Right atrium auricular region (tissue), 2 donors: ENCODE results near the gene GJB3. TPM values are rescaled to one million over a fixed set of nuclear protein-coding genes. Genes with fewer than 3 reads are reported as not detected.

ENCODE experiments used
- DNase-seq: peaks from one replicate; pipeline ENCODE4 v3.0.0-alpha.2; 2019; ENCODE audit warnings: low spot score
- H3K27ac ChIP-seq, 2 donors: fragments of 200-600 bp; sonication (generic); 1 replicate in 1 of 2; 2 replicates in 1 of 2; pipeline ENCODE4 v1.5.1; 2016 to 2019
- H3K27me3 ChIP-seq, 2 donors: fragments of 200-600 bp; sonication (generic); one replicate each; pipeline versions ENCODE4 v1.5.1 to v1.6.0; 2017 to 2019
- H3K36me3 ChIP-seq: fragments of 200-600 bp; sonication (generic); one replicate; pipeline ENCODE4 v1.5.1; 2016
- H3K4me1 ChIP-seq, 2 donors: fragments of 200-600 bp; sonication (generic); one replicate each; pipeline versions ENCODE4 v1.5.1 to v1.6.0; 2017 to 2019
- H3K4me3 ChIP-seq, 2 donors: fragments of 200-600 bp; sonication (generic); 1 replicate in 1 of 2; 2 replicates in 1 of 2; pipeline ENCODE4 v1.5.1; 2017 to 2019; ENCODE audit warnings: mild to moderate bottlenecking in 1 of 2, moderate library complexity in 1 of 2
- H3K9me3 ChIP-seq, 2 donors: fragments of 200-600 bp; sonication (generic); one replicate each; pipeline ENCODE4 v1.5.1; 2019
- CTCF ChIP-seq, 2 donors: fragments of 200-600 bp; sonication (generic); IDR thresholded peaks; one replicate each; pipeline ENCODE4 v1.5.1; 2019; ENCODE audit warnings: antibody characterized with exemption in 2 of 2
- total RNA-seq, 2 donors: library from RNA; depleted of rRNA; stranded (reverse); fragments of >200 nt; gene quantifications; one replicate each; pipeline ENCODE4 v1.1.0, GENCODE V29; 2016

Gene GJB3
- total RNA-seq, 2 donors from 2014 or later: 0.28 TPM; not detected in 1

- no peak for TF ChIP-seq CTCF (IDR thresholded peaks at IDR 0.05)
- no peaks in the 10 kb centered on the region for H3K9me3 ChIP-seq
- H3K27me3 ChIP-seq: no peaks in the 10 kb centered on the region
- no peak within 1 kb of the TSS for H3K4me3 ChIP-seq
- H3K4me1 ChIP-seq: peaks cover 0 to under 1% of the 10 kb centered on the region in 2 donors
- H3K27ac ChIP-seq: no peak within 1 kb of the TSS
- H3K36me3 ChIP-seq: no peaks in the 10 kb centered on the region
- no peak for DNase-seq
These were observed 25.9 kb upstream of the GJB3 start, which contains the start of gene GJB5 for GRCh38 chr1:34754964-34755637. Gene GJB5, plus strand, starts transcription at chr1:34755047. Its CDS starts 2,284 bp downstream, at chr1:34757331.

GRCh38 chr1:34755961-34756360 is 25.1 kb upstream of the GJB3 start:
- Histone ChIP-seq H3K9me3 (no peaks in the 10 kb centered on the region), H3K27ac (no peak overlapping the region), H3K4me1 (no peaks in the 10 kb centered on the region), H3K27me3 (no peaks in the 10 kb centered on the region), H3K4me3 (no peak overlapping the region), H3K36me3 (no peaks in the 10 kb centered on the region)
- TF ChIP-seq CTCF (IDR thresholded peaks at IDR 0.05): no peak
- DNase-seq: no peak

- DNase-seq: no peak
- no peak overlapping the region for H3K27ac ChIP-seq
- no peaks in the 10 kb centered on the region for H3K9me3 ChIP-seq
- no peaks in the 10 kb centered on the region for H3K27me3 ChIP-seq
- H3K4me1 ChIP-seq: no peaks in the 10 kb centered on the region
- TF ChIP-seq CTCF (IDR thresholded peaks at IDR 0.05): no peak
- no peaks in the 10 kb centered on the region for H3K36me3 ChIP-seq
- H3K4me3 ChIP-seq: no peak overlapping the region
These were observed 23.6 kb upstream of the GJB3 start for GRCh38 chr1:34757386-34757785.

- TF ChIP-seq CTCF (IDR thresholded peaks at IDR 0.05): no peak
- H3K27me3 ChIP-seq: no peaks in the 10 kb centered on the region
These were observed 22.3 kb upstream of the GJB3 start for GRCh38 chr1:34758751-34759150.

GRCh38 chr1:34759503-34760357 is 21.3 kb upstream of the GJB3 start, which contains the start of gene GJB4:
Gene GJB4, plus strand, starts transcription at chr1:34759740. Its CDS starts 1,515 bp downstream, at chr1:34761255.
- DNase-seq: no peak
- Histone ChIP-seq H3K36me3 (no peaks in the 10 kb centered on the region), H3K27me3 (no peaks in the 10 kb centered on the region)

More at GRCh38 chr1:34758751-34759150, 22.3 kb upstream of the GJB3 start:
- Histone ChIP-seq H3K9me3 (no peaks in the 10 kb centered on the region), H3K4me1 (no peaks in the 10 kb centered on the region), H3K27ac (no peak overlapping the region), H3K4me3 (no peak overlapping the region), H3K36me3 (no peaks in the 10 kb centered on the region)
- no peak for DNase-seq

More at GRCh38 chr1:34759503-34760357, 21.3 kb upstream of the GJB3 start, which contains the start of gene GJB4:
- no peaks in the 10 kb centered on the region for H3K4me1 ChIP-seq
- H3K27ac ChIP-seq: no peak within 1 kb of the TSS
- TF ChIP-seq CTCF (IDR thresholded peaks at IDR 0.05): no peak
- no peak within 1 kb of the TSS for H3K4me3 ChIP-seq
- no peaks in the 10 kb centered on the region for H3K9me3 ChIP-seq
